ENCODE measurements around the gene TLR6.
"Not testable (repeated sequence)": the region's sequence is repeated elsewhere in the genome, so short reads cannot be mapped to it uniquely, and the experiment has no call there.

The TLR6 gene

DNA sequence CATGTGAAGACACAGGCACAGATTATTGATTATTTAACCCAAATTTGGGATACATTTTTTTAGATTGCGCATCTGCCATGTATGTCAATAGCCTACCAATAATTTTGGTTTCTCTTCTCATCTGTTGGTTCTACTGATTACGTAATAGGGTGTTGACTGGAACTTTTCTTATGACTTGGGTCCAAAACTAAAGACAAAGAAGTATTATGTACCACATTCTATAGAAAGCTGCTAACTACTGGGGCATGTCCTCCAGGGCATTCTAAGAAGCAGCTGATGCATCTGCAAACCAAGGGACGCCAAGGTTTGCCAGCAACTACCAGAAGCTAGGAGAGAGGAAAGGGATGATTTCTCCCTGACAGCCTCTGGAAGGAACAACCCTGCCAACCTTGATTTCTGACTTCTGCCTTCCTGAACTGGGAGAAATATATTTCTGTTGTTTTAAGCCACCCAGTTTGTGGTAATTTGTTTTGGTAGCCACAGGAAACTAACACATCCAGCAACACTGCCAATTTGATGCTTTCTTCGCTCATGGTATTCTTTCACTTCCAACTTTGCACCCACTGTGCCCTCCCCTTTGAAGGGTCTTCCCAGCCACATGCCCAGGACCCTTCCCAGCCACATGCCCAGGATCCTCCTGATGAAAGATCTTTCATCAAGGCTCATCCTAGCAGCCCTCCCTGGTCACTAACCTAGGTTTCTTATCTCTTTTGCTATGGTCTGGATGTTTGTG is 36.1 kb downstream of the TLR6 start:
- DNase-seq: no peak

DNA sequence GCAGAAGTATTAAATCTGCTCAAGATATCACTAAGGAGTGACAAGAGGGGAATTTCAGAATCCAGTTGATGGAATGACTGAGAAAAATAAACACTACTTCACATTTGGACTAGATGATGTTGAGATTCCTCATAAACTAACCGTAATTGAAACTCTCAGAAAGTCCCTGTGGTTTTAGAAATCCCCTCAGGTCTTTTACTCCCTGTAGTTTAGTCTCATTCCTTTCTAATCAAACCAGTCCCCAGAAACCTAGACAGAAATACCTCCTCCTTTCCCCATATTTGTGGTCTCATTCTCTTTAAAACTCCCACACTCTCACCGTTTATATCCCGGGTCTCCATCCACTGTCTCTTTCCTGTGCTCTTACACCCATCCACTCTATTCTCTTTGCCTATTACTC is 37.0 kb downstream of the TLR6 start:
- no peak for DNase-seq

DNA sequence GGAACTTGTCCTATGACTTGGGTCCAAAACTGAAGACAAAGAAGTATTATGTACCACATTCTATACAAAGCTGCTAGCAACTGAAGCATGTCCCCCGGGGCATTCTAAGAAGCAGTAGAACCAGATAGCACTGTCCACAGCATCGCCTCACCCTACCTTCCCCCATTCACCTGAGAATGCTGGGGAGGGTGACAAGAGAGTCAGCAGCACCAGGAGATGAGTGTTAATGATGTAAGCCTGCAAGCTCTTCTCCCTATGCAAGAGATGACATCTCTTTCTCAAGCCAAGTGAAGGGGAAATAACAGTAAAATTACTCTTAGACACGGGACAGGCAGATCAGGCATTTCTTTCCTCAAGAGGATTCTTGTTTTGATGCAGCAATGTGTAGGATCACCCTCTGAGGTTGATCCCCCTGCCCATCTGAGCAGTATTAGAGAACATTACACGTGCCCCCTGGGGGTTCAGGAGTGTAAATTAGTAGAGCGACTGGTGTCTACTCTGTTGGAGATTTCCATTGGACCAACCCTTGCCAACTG is 38.1 kb downstream of the TLR6 start:
- no peak for DNase-seq

DNA sequence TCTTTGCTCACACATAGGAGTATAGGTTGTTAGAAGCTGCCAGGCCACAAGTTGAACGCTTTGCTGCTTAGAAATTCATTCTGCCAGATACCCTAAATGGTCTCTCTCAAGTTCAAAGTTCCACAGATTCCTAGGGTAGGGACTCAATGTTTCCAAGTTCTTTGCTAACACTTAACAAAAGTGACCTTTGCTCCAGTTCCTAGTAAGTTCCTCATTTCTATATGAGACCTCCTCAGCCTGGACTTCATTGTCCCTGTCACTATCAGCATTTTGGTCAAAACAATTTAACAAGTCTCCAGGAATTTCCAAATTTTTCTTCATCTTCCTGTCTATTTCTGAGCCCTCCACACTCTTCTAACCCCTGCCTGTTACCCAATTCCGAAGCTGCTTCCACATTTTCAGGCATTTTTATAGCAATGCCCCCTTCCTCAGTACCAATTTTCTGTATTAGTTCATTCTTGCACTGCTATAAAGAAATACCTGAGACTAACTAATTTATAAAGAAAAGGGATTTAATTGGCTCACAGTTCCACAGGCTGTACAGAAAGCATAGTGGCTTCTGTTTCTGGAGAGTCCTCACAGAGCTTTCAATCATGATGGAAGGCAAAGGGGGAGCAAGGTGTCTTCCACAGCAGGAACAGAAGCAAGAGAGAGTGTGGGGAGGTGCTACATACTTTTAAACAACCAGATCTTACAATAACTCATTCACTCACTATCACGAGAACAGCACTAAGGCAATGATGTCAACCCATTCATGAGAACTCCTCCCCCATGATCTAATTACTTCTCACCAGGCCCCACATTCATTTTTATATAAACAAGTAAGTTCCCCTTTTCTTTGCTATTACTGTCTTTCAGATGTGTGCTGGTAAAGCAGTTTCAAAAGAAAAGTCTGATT is 40.5 kb downstream of the TLR6 start:
- no peak for DNase-seq

DNA sequence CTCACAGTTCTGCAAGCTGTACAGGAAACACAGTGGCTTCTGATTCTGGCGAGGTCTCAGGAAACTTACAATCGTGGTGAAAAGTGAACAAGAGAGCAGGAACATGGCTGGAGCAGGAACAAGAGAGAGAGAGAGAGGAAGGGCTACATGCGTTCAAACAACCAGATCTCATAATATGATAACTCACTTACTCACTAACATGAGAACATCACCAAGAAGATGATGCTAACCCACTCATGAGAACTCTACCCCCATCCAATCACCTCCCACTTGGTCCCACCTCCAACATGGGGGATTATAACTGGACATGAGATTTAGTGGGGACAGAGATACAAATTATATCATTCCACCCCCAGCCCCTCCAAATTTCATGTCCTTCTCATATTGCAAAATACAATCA is 42.2 kb downstream of the TLR6 start:
- DNase-seq: no peak

DNA sequence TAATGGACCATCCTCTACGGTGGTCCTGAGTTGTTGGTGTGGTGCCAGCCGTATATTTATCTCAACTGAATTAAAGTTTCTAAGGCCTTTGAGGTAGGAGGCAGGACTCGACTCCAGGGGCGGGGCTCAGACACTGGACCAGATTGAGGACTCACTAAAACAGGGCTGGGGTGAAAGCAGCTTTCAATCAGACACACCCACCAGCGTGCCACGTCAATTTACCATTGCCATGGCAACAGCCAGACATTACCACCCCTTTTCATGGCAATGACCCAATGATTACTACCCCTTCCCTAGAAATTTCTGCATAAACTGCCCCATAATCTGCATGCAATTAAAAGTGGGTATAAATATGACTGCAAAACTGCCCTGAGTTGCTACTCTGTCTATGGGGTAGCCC is 45.3 kb downstream of the TLR6 start:
- no peak for DNase-seq

DNA sequence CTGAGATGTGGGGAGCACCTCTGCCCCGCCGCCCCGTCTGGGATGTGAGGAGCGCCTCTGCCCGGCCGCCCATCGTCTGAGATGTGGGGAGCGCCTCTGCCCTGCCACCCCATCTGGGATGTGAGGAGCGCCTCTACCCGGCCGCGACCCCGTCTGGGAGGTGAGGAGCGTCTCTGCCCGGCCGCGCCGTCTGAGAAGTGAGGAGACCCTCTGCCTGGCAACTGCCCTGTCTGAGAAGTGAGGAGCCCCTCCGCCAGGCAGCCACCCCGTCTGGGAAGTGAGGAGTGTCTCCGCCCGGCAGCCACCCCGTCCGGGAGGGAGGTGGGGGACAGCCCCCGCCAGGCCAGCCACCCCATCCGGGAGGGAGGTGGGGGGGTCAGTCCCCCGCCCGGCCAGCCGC is 49.2 kb downstream of the TLR6 start:
- not testable (repeated sequence) for DNase-seq

DNA sequence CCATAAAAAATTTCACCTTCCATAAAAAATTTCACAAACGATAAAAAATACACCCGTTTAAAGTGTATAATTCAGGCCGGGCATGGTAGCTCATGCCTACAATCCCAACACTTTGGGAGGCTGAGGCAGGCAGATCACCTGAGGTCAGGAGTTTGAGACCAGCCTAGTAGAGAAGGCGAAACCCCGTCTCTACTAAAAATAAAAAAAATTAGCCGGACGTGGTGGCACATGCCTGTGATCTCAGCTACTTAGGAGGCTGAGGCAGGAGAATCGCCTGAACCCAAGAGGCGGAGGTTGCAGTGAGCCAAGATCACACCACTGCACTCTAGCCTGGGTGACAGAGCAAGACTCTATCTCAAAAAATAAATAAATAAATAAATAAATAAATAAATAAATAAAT is 50.4 kb downstream of the TLR6 start:
- DNase-seq: not testable (repeated sequence)

DNA sequence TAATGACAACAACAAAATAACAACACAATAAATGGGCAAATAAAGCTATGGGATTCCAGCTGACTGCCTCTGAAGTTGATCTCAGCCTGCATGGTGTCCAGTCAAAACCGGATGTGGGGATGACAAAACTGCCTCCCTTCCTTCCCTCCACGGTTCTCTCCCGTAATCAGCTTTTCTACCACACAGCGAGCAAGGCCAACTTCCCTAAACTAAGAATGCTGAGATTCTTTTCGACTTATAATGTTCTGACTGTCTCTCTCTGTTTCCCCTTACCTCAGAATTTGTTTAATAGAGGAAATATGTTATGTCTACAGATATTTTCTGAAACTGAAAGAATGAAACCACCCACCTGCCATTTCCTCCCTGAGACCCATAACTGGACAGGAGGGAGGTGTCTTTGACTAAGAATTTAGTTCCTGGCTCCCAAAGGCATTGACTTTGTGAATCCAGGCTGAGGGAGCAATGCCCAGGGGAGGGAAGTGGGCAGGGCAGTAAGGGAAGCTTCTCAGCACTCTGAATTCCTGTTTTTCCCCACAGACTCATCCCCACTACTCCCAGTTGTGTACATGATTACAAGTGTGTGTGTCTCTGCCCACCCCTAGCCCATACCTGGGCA is 51.0 kb downstream of the TLR6 start:
- no peak for DNase-seq

DNA sequence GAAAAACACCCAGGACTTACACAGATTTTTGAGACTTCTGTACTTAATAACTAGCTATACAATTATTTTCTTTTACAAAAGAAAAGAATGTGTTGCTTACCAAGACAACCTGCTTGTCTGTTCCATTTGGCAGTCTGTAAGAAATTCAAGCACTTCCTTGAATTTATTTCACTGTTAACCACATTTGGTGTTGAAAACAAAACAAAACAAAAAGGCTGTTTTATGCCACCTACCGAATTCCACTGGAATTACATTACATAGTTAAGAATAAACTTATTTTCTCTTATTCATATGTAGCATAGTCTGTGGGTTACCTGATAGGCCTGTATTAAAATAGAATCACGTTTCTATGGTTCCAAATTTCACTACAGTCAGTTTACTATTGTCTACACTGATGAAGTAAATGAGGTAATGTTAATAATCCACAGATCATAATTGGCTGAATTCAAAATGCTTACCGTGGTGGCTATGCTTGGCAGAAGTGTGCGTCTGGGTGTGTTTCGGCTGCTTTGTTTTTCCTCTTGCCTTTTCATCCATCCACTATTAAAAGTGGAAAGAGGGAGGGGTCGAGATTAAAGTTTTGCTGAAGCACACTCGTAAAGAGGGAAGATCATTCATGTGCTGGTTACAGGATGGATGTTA is 51.8 kb downstream of the TLR6 start, which contains the start of gene TLR1:
TSS of gene TLR1 (minus strand) at position 138 of the 642 bp plus-strand sequence. CDS start 5,960 bp downstream, outside the sequence.
- DNase-seq: no peak

DNA sequence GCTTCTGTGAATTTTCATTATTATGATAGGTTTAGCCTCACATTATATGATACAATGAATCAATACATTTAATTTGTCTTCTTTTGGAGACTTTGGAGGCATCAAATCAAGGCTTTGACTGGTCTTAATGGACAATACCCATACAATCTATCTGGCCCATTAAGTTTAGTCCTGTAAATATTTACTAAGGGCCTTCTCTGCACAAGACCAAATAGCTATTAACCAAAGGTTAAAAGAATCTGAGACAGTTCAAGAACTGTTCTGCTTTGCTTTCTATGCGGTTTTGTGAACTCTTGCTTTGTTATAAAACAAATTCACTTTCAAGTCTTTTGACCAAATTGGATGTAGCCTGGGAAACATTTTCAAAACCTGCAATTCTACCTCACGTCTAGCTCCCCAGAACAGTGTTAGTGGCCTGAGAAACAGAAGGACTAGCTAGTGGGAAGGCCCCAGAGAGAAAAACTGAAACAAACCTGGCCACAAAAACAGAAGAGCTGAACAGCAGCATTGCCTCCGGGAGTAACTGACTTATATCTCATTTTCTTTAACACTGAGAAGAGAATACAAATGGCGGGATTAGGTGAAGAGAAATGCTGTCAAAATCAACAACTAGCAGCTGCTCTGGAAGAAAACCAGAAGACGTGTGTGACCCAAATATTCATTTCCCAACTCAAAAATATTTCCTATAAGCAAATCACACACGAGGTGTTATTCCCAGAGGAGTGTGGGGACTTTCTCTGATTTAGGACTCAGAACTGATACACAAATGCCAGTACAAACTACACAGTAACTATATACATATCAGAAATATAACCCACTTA is 52.6 kb downstream of the TLR6 start:
- DNase-seq: no peak

DNA sequence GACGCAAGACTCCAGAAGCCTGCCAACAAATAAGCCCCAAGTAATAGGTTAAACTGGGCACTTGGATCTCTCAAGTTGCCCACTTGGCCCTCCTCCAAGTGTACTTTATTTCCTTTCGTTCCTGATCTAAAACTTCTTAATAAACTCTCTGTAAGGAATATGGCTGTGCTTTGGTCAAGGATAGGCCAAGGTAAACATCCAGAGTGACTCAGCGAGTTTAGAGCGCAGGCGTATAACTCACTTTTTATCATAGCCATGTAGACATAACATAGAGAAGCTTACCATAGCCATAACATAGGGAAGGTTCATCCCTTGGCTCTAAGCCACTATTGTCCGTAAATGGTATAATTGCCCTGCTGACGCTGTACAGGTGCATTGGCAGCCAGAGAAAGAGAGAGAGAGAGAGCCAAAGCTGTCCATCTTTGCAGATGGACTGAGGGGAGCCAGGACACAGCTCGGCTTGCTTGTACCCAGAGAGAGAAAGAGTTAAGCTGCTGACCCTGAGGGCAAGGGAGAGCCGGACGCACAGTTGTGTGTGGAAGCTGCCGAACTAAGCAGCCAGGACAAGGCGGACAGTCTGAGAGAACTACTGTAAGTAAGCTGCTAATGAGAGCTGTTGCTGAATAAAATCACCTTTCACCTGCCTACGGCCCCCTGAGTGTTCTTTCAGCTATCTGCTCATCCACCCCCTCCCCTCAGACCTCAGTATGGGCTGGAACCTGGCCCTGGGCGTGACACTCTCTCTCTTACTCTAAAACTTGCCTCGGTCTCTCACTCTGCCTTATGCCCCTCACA is 53.9 kb downstream of the TLR6 start:
- no peak for DNase-seq

DNA sequence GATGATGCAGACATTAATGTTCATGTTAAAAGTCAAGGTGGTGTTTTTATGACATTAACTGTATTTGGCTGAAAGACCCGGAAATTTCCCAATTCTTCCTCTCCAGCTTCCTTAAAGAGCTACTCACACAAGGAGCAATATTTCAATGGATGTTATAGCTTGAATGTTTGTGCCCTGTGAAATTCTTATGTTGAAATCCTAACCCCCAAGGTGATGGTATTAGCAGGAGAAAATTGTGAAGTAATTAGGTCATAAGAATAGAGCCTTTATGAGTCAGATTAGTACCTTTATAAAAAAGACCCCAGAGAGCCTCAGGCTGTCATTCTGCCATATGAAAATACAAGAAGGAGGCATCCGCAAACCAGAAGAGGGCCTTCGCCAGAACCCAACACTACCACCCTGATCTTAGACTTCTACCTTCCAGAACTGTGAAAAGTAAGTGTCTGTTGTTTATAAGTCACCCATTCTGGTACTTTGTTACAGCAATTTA is 55.6 kb downstream of the TLR6 start:
- DNase-seq: no peak

DNA sequence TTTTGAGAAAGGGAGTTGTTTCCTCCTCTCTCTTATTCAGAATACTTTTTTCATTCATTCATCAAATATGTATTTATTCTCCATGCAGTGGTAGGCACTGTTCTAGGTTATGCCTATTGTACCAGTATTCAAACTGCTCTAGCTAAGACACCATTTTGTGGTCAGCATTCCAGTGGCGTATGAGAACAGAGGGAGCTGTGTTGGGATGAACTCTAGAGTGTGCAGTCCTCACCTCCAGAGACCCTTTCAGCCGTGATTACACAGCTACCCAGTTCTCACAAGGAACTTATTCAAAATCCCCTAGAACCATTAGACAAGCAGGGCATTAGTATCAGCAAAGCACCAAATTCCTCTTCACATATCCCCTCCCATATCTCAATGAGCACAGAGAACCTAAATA is 56.3 kb downstream of the TLR6 start:
- no peak for DNase-seq

DNA sequence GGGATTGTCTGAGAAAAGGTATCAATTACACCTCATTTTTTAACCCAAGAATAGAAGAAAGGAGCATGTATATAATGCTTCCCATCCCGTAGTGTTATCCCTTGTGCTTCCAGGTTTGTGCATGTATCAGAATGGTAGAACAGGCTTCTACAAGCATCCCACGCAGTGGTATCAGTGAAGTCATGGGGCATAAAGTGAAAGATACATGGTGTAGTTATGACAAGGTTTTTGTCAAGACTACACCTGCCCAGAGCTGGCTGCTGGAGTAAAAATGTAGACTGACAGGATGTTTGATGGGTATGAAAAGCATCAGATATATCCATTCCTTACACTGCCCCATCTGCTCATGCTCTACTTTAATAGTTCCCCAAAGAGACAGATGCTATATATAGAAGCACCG is 61.5 kb downstream of the TLR6 start:
- no peak for DNase-seq

DNA sequence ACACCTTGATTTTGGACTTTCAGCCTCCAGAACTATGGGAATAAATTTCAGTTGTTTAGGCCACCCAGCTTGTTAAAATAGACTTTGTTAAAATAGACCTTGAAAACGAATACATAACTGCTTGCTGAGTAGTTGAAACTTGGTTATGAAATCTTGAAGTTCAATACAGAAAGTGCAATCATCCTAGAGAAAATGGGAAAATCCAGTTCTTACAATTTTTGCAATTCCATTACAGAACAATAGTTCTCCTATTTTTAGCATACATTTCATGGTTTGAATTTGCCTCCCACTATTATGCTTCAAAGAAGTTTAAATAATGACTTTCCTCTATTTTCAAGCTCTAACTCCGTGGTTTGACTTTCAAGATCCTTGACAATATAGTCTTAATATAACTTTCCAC is 62.6 kb downstream of the TLR6 start:
- no peak for DNase-seq

DNA sequence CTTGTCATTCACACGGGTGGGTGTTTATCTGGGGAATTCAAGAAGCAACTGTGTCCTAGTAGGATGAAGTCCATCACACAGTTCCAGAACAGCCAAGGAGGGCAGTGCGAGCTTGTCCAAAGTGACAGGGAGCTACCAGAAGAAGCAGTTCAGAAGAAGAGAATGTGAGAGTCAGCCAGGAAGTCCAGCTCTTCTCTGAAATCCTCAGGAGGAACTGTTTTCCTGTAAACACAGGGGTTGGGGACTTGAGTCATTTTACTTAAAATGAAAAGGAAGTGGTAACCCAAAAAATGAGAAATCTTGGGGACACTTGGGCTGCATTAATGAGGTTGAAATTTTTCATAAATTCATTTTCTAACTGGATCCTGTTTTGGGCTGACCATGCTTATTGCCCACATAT is 65.6 kb downstream of the TLR6 start:
- no peak for DNase-seq

DNA sequence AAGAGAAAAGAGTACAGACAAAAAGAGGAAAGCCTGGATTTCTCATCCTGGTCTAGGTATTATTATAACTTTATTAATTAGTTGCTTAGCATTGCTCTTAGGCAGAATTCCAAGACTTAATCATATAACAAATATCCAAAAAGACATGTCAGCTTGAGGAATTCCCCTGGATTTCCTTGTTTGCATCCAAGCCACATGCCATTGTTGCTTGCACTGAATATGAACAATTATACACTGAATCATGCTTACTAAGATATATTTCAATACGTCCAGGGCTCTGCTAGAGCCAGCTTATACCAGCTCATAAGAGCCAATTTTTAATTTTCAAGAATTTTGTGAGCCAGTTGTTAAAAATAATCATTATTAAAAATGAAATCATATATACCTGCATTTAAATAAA is 68.3 kb downstream of the TLR6 start:
- DNase-seq: no peak

DNA sequence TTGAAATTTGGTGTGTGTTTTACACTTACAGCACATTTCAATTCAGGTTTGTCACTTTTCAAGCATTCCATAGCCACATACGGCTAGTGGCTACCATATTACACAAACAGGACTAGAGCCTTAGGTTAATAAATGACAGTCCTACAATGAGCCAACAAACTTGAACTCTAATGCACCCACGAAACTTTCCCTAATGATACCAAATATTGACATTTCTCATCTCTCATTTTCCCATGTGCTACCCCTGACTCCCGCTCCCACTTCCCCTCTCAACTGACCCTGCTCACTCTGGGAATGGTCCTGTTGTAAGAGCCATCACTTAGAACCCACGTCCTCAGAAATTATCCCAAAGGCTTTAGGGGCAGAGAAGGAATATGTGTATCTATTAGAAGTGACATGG is 68.9 kb downstream of the TLR6 start:
- DNase-seq: no peak

DNA sequence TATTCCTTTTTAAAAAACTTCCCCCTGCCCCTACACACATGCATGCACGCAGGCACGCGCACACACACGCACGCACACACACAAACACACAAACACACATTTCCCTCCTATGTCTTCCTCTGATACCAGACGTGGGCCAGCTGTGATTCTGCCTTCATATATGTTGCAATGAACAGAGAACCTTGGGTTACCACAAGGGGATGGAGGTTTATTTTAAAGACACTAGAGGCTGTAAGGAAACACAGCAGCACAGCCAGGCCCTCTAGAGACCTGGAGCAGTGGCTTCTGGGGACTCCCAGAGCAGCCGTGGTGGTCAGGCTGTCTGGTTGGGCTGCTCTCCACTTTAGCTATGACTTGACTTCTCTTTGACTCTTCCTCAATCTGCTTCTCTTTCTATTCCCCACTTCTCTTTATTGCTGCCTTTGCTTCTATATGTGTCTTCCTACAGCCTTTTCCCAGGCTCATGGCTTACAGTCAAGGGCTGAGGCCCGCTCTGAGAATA is 70.7 kb downstream of the TLR6 start:
- no peak for DNase-seq

Data from activated CD8-positive, alpha-beta memory T cell treated with anti-CD3 and anti-CD28 coated beads, Interleukin-2, amount 50 U/mL, for 4 hours (primary cell).